Testis (tissue), 3 donors: ENCODE measurements around the gene KCNN3. TPM values are rescaled to one million over a fixed set of nuclear protein-coding genes. Genes with fewer than 3 reads are reported as not detected.

Experiments
- DNase-seq: peaks from one replicate; pipeline ENCODE4 v3.0.0-alpha.2; 2019
- H3K27ac ChIP-seq, 2 donors: fragments of 200-600 bp; sonication (generic); one replicate each; pipeline ENCODE4 v1.5.1; 2019
- H3K27me3 ChIP-seq: fragments of 200-600 bp; sonication (generic); one replicate; pipeline ENCODE4 v1.5.1; 2019
- H3K36me3 ChIP-seq: fragments of 200-600 bp; sonication (generic); one replicate; pipeline ENCODE4 v1.5.1; 2017; ENCODE audit warnings: low read depth; ENCODE audit errors: missing control alignments
- H3K4me1 ChIP-seq: fragments of 200-600 bp; sonication (generic); one replicate; pipeline ENCODE4 v1.5.1; 2019
- H3K4me3 ChIP-seq, 2 donors: fragments of 200-600 bp; sonication (generic); one replicate each; pipeline ENCODE4 v1.5.1; 2017 to 2019
- H3K9me3 ChIP-seq: fragments of 200-600 bp; sonication (generic); one replicate; pipeline ENCODE4 v1.5.1; 2017
- CTCF ChIP-seq, 3 experiments: fragments of 450-650 bp in 2 of 3; fragments of 200-600 bp in 1 of 3; sonication (generic) in 1 of 3; IDR thresholded peaks; one replicate each; pipeline ENCODE4 v1.5.1; 2016 to 2019; ENCODE audit warnings: antibody characterized with exemption in 3 of 3, mild to moderate bottlenecking in 2 of 3, moderate library complexity in 1 of 3
- POLR2A ChIP-seq: fragments of 450-650 bp; IDR thresholded peaks from one replicate; pipeline ENCODE4 v1.6.1; 2017; ENCODE audit warnings: antibody characterized with exemption, mild to moderate bottlenecking, moderate library complexity
- WGBS, 2 donors: methylation state at CpG; one replicate each; pipeline ENCODE4 v1.1.5; 2018; 5-methylcytosine and 5-hydroxymethylcytosine counted together
- intact Hi-C: fragments of 100-400 bp; cut with DNase I; formaldehyde crosslinking; loops from one replicate; pipeline ENCODE4 v1.15.1; 2023; ENCODE audit warnings: low total_unique reads
- polyA plus RNA-seq: library from polyadenylated mRNA; stranded (reverse); fragments of 350-450 nt; fragmentation: Illumina TruSeq; extraction: RNeasy Lipid Tissue Mini Kit (QIAGEN cat#74804); gene quantifications from one replicate; pipeline ENCODE4 v1.2.3, GENCODE V29; 2014; ENCODE audit warnings: low read depth, low replicate concordance; ENCODE audit not compliant: insufficient read depth
- total RNA-seq, 2 donors: library from RNA; depleted of rRNA; stranded (reverse); fragments of >200 nt; gene quantifications; one replicate each; pipeline ENCODE4 v1.2.3, GENCODE V29; 2016

KCNN3 gene
- total and polyA plus RNA-seq, 3 donors from 2014 or later = 0.24 to 0.78 (median 0.56) TPM

GRCh38 chr1:154899041-154899440, 29.0 kb upstream of the KCNN3 start:
- intact Hi-C loops = no loop called here
- Histone ChIP-seq H3K27me3 (no peaks in the 10 kb centered on the region), H3K9me3 (no peaks in the 10 kb centered on the region), H3K27ac (no peak overlapping the region), H3K4me3 (no peak overlapping the region), H3K4me1 (no peaks in the 10 kb centered on the region), H3K36me3 (no peaks in the 10 kb centered on the region)
- DNase-seq = no peak
- TF ChIP-seq CTCF (IDR thresholded peaks at IDR 0.05) (no peak), POLR2A (no peak)
- WGBS, 2 donors = 89 to 94% methylated on average over 6 of the region's 6 CpGs

- Histone ChIP-seq H3K36me3 (no peaks in the 10 kb centered on the region), H3K9me3 (no peaks in the 10 kb centered on the region), H3K27me3 (no peaks in the 10 kb centered on the region), H3K27ac (no peak overlapping the region), H3K4me1 (no peaks in the 10 kb centered on the region), H3K4me3 (no peak overlapping the region)
- 74 to 77% methylated on average over 10 of the region's 10 CpGs for WGBS, 2 donors
- intact Hi-C loops = no loop called here
- TF ChIP-seq CTCF (IDR thresholded peaks at IDR 0.05) = no peak
- TF ChIP-seq POLR2A = no peak
- DNase-seq = no peak
Measured at GRCh38 chr1:154896771-154897286, 26.7 kb upstream of the KCNN3 start.

- DNase-seq = no peak
- WGBS, 2 donors = 57% methylated on average over 7 of the region's 7 CpGs
- intact Hi-C loops = no loop called here
- Histone ChIP-seq H3K4me1 (no peaks in the 10 kb centered on the region), H3K4me3 (no peak overlapping the region), H3K27me3 (no peaks in the 10 kb centered on the region), H3K27ac (no peak overlapping the region), H3K36me3 (no peaks in the 10 kb centered on the region), H3K9me3 (no peaks in the 10 kb centered on the region)
- TF ChIP-seq POLR2A (no peak), CTCF (IDR thresholded peaks at IDR 0.05) (no peak)
Measured at GRCh38 chr1:154895798-154896197, 25.7 kb upstream of the KCNN3 start.

GRCh38 chr1:154891452-154891851, 21.4 kb upstream of the KCNN3 start:
- no peaks in the 10 kb centered on the region for H3K36me3 ChIP-seq

More at GRCh38 chr1:154891452-154891851, 21.4 kb upstream of the KCNN3 start:
- Histone ChIP-seq H3K27ac (no peak overlapping the region), H3K9me3 (no peaks in the 10 kb centered on the region), H3K27me3 (no peaks in the 10 kb centered on the region), H3K4me1 (no peaks in the 10 kb centered on the region), H3K4me3 (no peak overlapping the region)
- no peak for TF ChIP-seq POLR2A
- TF ChIP-seq CTCF (IDR thresholded peaks at IDR 0.05) = no peak
- no peak for DNase-seq
- 42 to 65% methylated on average over 1 of the region's 1 CpG for WGBS, 2 donors
- intact Hi-C loops = no loop called here
